ENCODE results near the gene ZC2HC1B. TPM values are rescaled to one million over a fixed set of nuclear protein-coding genes. Genes with fewer than 3 reads are reported as not detected.
A peak's percentile ranks its signal among the peaks of the same experiment; 100 is the strongest.

The ZC2HC1B gene
- total and polyA plus RNA-seq, 9 of the 15 experiments (the other 6 are each of a cell fraction or from before 2014, with no cell fraction given): not detected

DNA sequence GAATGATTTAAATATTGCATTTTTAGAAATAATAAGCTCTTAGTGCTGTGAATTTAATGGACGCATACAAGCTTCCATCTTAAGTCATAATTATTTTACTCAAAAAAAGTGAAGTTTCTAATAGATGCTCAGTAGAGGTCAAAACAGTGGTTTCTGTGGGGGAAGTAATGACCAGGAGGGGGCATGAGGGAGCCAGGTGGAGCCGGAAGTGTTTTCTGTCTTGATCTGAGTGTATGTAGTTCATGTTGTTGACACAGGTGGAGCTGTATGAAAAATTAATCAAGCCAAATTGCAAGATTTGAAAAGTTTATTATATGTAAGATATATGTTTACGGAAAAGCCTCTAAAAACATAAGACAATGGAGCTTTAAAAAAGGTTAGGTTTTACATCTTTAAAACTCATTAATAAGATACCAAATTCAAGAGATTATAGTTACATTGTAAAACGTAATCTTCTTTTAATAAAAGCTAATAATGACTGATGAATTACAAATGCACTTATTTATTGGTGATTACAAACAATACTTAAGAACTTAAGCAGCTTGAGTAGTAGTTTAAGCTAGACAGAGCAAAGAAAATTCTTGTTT lies 75.8 kb downstream of the ZC2HC1B start (continued):
- TF ChIP-seq, protein P1, sequence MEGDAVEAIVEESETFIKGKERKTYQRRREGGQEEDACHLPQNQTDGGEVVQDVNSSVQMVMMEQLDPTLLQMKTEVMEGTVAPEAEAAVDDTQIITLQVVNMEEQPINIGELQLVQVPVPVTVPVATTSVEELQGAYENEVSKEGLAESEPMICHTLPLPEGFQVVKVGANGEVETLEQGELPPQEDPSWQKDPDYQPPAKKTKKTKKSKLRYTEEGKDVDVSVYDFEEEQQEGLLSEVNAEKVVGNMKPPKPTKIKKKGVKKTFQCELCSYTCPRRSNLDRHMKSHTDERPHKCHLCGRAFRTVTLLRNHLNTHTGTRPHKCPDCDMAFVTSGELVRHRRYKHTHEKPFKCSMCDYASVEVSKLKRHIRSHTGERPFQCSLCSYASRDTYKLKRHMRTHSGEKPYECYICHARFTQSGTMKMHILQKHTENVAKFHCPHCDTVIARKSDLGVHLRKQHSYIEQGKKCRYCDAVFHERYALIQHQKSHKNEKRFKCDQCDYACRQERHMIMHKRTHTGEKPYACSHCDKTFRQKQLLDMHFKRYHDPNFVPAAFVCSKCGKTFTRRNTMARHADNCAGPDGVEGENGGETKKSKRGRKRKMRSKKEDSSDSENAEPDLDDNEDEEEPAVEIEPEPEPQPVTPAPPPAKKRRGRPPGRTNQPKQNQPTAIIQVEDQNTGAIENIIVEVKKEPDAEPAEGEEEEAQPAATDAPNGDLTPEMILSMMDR (IDR thresholded peaks at IDR 0.05 in 2 of 3, conservative IDR thresholded peaks at IDR 0.05 in 1 of 3; ENCODE audit: insufficient read depth in 2 of 3, low read depth in 1 of 3, low read length in 3 of 3): peak; percentile 91 to 99 (median 98)
- TF ChIP-seq ASH1L (IDR thresholded peaks at IDR 0.05; ENCODE audit: borderline replicate concordance, low read depth, partially characterized antibody): peak; percentile 12
- peak; percentile 83 for TF ChIP-seq EHMT2 (IDR thresholded peaks at IDR 0.05)
- TF ChIP-seq CTBP1 (IDR thresholded peaks at IDR 0.05; ENCODE audit: borderline replicate concordance): no peak
- no peak for TF ChIP-seq STAG1 (CRISPR knock-in tag; IDR thresholded peaks at IDR 0.05; ENCODE audit: borderline replicate concordance)
- TF ChIP-seq SMC3 (conservative IDR thresholded peaks at IDR 0.05; ENCODE audit: insufficient read depth, low read depth, low read length): peak; percentile 88
- peak; percentile 51; the same call in 1 of the 2 replicates for TF ChIP-seq KLF16 (IDR thresholded peaks at IDR 0.05)
- TF ChIP-seq JUND (IDR thresholded peaks at IDR 0.05; ENCODE audit: borderline replicate concordance, low read depth, low read length): peak; percentile 25; the same call in 1 of the 2 replicates
- no peak for TF ChIP-seq JUND (tag; IDR thresholded peaks at IDR 0.05; ENCODE audit: borderline replicate concordance, low read depth, low read length)
- peak; percentile 96 for TF ChIP-seq ETV1 (tag; conservative IDR thresholded peaks at IDR 0.05; ENCODE audit: low read depth)
- TF ChIP-seq ARID3A (IDR thresholded peaks at IDR 0.05; ENCODE audit: borderline replicate concordance, low read depth, low read length): peak; percentile 75; the same call in 1 of the 2 replicates
- peak; percentile 32; the same call in 1 of the 2 replicates for TF ChIP-seq ESRRA (IDR thresholded peaks at IDR 0.05; ENCODE audit: borderline replicate concordance, low read depth)

Data from K562 (cell line).